Measurements from ENCODE around the gene BRINP3.

Gene BRINP3

GRCh38 chr1:190328361-190328760, 149.3 kb downstream of the BRINP3 start:
- no peak overlapping the region for H3K27ac ChIP-seq
- no peak for TF ChIP-seq ZFX (IDR thresholded peaks at IDR 0.05; ENCODE audit: borderline replicate concordance)
- TF ChIP-seq CTCF (IDR thresholded peaks at IDR 0.05) = no peak

GRCh38 chr1:190327271-190327670, 150.4 kb downstream of the BRINP3 start:
- TF ChIP-seq ZFX (IDR thresholded peaks at IDR 0.05; ENCODE audit: borderline replicate concordance) (no peak), CTCF (IDR thresholded peaks at IDR 0.05) (no peak)
- no peak overlapping the region for H3K27ac ChIP-seq

GRCh38 chr1:190323530-190323929, 154.1 kb downstream of the BRINP3 start:
- H3K27ac ChIP-seq = no peak overlapping the region
- TF ChIP-seq CTCF (IDR thresholded peaks at IDR 0.05) (no peak), ZFX (IDR thresholded peaks at IDR 0.05; ENCODE audit: borderline replicate concordance) (no peak)

GRCh38 chr1:190322274-190322673, 155.4 kb downstream of the BRINP3 start:
- H3K27ac ChIP-seq = no peak overlapping the region
- TF ChIP-seq ZFX (IDR thresholded peaks at IDR 0.05; ENCODE audit: borderline replicate concordance) = no peak
- no peak for TF ChIP-seq CTCF (IDR thresholded peaks at IDR 0.05)

- no peak for TF ChIP-seq ZFX (IDR thresholded peaks at IDR 0.05; ENCODE audit: borderline replicate concordance)
- peak; percentile 79 for TF ChIP-seq CTCF (IDR thresholded peaks at IDR 0.05)
- no peak overlapping the region for H3K27ac ChIP-seq
These were observed 156.7 kb downstream of the BRINP3 start for GRCh38 chr1:190320952-190321351.

- H3K27ac ChIP-seq = no peak overlapping the region
- TF ChIP-seq ZFX (IDR thresholded peaks at IDR 0.05; ENCODE audit: borderline replicate concordance) (no peak), CTCF (IDR thresholded peaks at IDR 0.05) (no peak)
These were observed 164.9 kb downstream of the BRINP3 start for GRCh38 chr1:190312763-190313162.

GRCh38 chr1:190303501-190303900, 174.2 kb downstream of the BRINP3 start:
- TF ChIP-seq CTCF (IDR thresholded peaks at IDR 0.05) = no peak
- no peak for TF ChIP-seq ZFX (IDR thresholded peaks at IDR 0.05; ENCODE audit: borderline replicate concordance)
- no peak overlapping the region for H3K27ac ChIP-seq
